ENCODE measurements around the gene TNFRSF9. TPM values are rescaled to one million over a fixed set of nuclear protein-coding genes. Genes with fewer than 3 reads are reported as not detected.
"Not testable (repeated sequence)": the region's sequence is repeated elsewhere in the genome, so short reads cannot be mapped to it uniquely, and the experiment has no call there.

TNFRSF9 gene
- polyA plus RNA-seq, 3 donors from 2014 or later, result 6.5 to 21.9 (median 10.9) TPM

GRCh38 chr1:7927061-7927460 is 13.6 kb downstream of the TNFRSF9 start:
- peak in 2 of 3 donors; percentile 19 to 24 for DNase-seq
- peaks cover 53% of the 10 kb centered on the region in 2 donors for H3K4me1 Mint-ChIP-seq
- peak overlapping the region; percentile 62 to 87 (median 76) for H3K27ac Mint-ChIP-seq
- H3K36me3 Mint-ChIP-seq; H3K9me3 Mint-ChIP-seq; H3K27me3 Mint-ChIP-seq (ENCODE audit: low read depth in 3 of 3): not testable (repeated sequence)
- H3K4me3 Mint-ChIP-seq, result peak overlapping the region; percentile 9 to 61 (median 44)

GRCh38 chr1:7922301-7922700 is 18.3 kb downstream of the TNFRSF9 start:
- DNase-seq, result no peak

GRCh38 chr1:7921796-7922195 is 18.8 kb downstream of the TNFRSF9 start:
- Mint-ChIP-seq H3K4me1 (peaks cover 33 to 44% of the 10 kb centered on the region in 2 donors), H3K9me3 (no peaks in the 10 kb centered on the region), H3K4me3 (no peak overlapping the region), H3K27ac (no peak overlapping the region), H3K36me3 (no peaks in the 10 kb centered on the region), H3K27me3 (ENCODE audit: low read depth in 3 of 3) (peaks cover 0 to 2% (median 0%) of the 10 kb centered on the region in 3 donors)
- DNase-seq, result no peak

More at GRCh38 chr1:7922301-7922700, 18.3 kb downstream of the TNFRSF9 start:
- H3K9me3 Mint-ChIP-seq, result no peaks in the 10 kb centered on the region
- H3K27me3 Mint-ChIP-seq (ENCODE audit: low read depth in 3 of 3), result peaks cover 0 to 2% (median 2%) of the 10 kb centered on the region in 3 donors
- H3K4me1 Mint-ChIP-seq, result peaks cover 33 to 44% of the 10 kb centered on the region in 2 donors
- H3K36me3 Mint-ChIP-seq, result no peaks in the 10 kb centered on the region
- H3K4me3 Mint-ChIP-seq, result no peak overlapping the region
- no peak overlapping the region for H3K27ac Mint-ChIP-seq

- Mint-ChIP-seq H3K9me3 (no peaks in the 10 kb centered on the region), H3K27me3 (ENCODE audit: low read depth in 3 of 3) (peaks cover 0 to 7% (median 2%) of the 10 kb centered on the region in 3 donors), H3K36me3 (no peaks in the 10 kb centered on the region), H3K4me1 (peaks cover 43 to 53% of the 10 kb centered on the region in 2 donors), H3K27ac (peak overlapping the region in 1 of 6 donors; percentile 53), H3K4me3 (no peak overlapping the region)
- DNase-seq, result no peak
These were observed 20.8 kb downstream of the TNFRSF9 start for GRCh38 chr1:7919880-7920279.

- DNase-seq, result peak in 2 of 3 donors; percentile 22 to 34
- not testable (repeated sequence) for H3K9me3 Mint-ChIP-seq, H3K36me3 Mint-ChIP-seq
- H3K4me3 Mint-ChIP-seq, result peak overlapping the region in 2 of 5 donors; percentile 7 to 8
- H3K4me1 Mint-ChIP-seq, result peaks cover 57 to 64% of the 10 kb centered on the region in 2 donors
- peak overlapping the region in 4 of 6 donors; percentile 24 to 64 (median 36) for H3K27ac Mint-ChIP-seq
- peaks cover 0 to 11% (median 2%) of the 10 kb centered on the region in 3 donors for H3K27me3 Mint-ChIP-seq (ENCODE audit: low read depth in 3 of 3)
These were observed 22.7 kb downstream of the TNFRSF9 start for GRCh38 chr1:7917971-7918370.

- Mint-ChIP-seq H3K36me3 (peaks cover 0 to 4% (median 0%) of the 10 kb centered on the region in 3 donors), H3K27me3 (ENCODE audit: low read depth in 3 of 3) (peaks cover 0 to 12% (median 4%) of the 10 kb centered on the region in 3 donors), H3K4me3 (peak overlapping the region; percentile 49 to 78 (median 56)), H3K27ac (peak overlapping the region; percentile 50 to 90 (median 66)), H3K9me3 (no peaks in the 10 kb centered on the region), H3K4me1 (peaks cover 65 to 77% of the 10 kb centered on the region in 2 donors)
- no peak for DNase-seq
These were observed 24.2 kb downstream of the TNFRSF9 start for GRCh38 chr1:7916501-7916830.

GRCh38 chr1:7915826-7916500 is 24.7 kb downstream of the TNFRSF9 start:
- peak; percentile 59 to 70 (median 66) for DNase-seq
- peak overlapping the region; percentile 75 to 88 (median 78) for H3K4me3 Mint-ChIP-seq
- H3K27ac Mint-ChIP-seq, result peak overlapping the region; percentile 77 to 92 (median 86)
- H3K27me3 Mint-ChIP-seq (ENCODE audit: low read depth in 3 of 3), result peaks cover 0 to 12% (median 4%) of the 10 kb centered on the region in 3 donors
- H3K36me3 Mint-ChIP-seq, result peaks cover 0 to 4% (median 0%) of the 10 kb centered on the region in 3 donors
- H3K4me1 Mint-ChIP-seq, result peaks cover 65 to 80% of the 10 kb centered on the region in 2 donors
- no peaks in the 10 kb centered on the region for H3K9me3 Mint-ChIP-seq

GRCh38 chr1:7912743-7913557 is 27.7 kb downstream of the TNFRSF9 start:
- Mint-ChIP-seq H3K9me3 (no peaks in the 10 kb centered on the region), H3K4me3 (peak overlapping the region; percentile 81 to 88 (median 84)), H3K4me1 (peaks cover 54 to 69% of the 10 kb centered on the region in 2 donors), H3K36me3 (peaks cover 0 to 4% (median 0%) of the 10 kb centered on the region in 3 donors), H3K27me3 (ENCODE audit: low read depth in 3 of 3) (peaks cover 0 to 12% (median 4%) of the 10 kb centered on the region in 3 donors), H3K27ac (peak overlapping the region; percentile 26 to 87 (median 76))
- no peak for DNase-seq

- H3K4me3 Mint-ChIP-seq, result peak overlapping the region; percentile 81 to 88 (median 84)
- H3K36me3 Mint-ChIP-seq, result peaks cover 0 to 4% (median 0%) of the 10 kb centered on the region in 3 donors
- DNase-seq, result no peak
- peak overlapping the region in 3 of 6 donors; percentile 36 to 82 (median 67) for H3K27ac Mint-ChIP-seq
- peaks cover 49 to 61% of the 10 kb centered on the region in 2 donors for H3K4me1 Mint-ChIP-seq
- peaks cover 0 to 12% (median 4%) of the 10 kb centered on the region in 3 donors for H3K27me3 Mint-ChIP-seq (ENCODE audit: low read depth in 3 of 3)
- H3K9me3 Mint-ChIP-seq, result no peaks in the 10 kb centered on the region
These were observed 28.5 kb downstream of the TNFRSF9 start for GRCh38 chr1:7912145-7912544.

- Mint-ChIP-seq H3K4me1 (peaks cover 22 to 48% of the 10 kb centered on the region in 2 donors), H3K36me3 (no peaks in the 10 kb centered on the region), H3K4me3 (no peak overlapping the region), H3K27ac (no peak overlapping the region), H3K27me3 (ENCODE audit: low read depth in 3 of 3) (no peaks in the 10 kb centered on the region), H3K9me3 (no peaks in the 10 kb centered on the region)
- no peak for DNase-seq
These were observed 35.4 kb downstream of the TNFRSF9 start for GRCh38 chr1:7905262-7905661.

- peaks cover 0 to 4% (median 0%) of the 10 kb centered on the region in 3 donors for H3K36me3 Mint-ChIP-seq
- peaks cover 0 to 2% (median 2%) of the 10 kb centered on the region in 3 donors for H3K27me3 Mint-ChIP-seq (ENCODE audit: low read depth in 3 of 3)
- no peaks in the 10 kb centered on the region for H3K9me3 Mint-ChIP-seq
- DNase-seq, result peak; percentile 59 to 68 (median 66)
- H3K4me3 Mint-ChIP-seq, result peak overlapping the region; percentile 79 to 85 (median 82)
- H3K27ac Mint-ChIP-seq, result peak overlapping the region in 5 of 6 donors; percentile 32 to 83 (median 79)
- peaks cover 38 to 66% of the 10 kb centered on the region in 2 donors for H3K4me1 Mint-ChIP-seq
These were observed 38.1 kb downstream of the TNFRSF9 start for GRCh38 chr1:7902478-7903085.

GRCh38 chr1:7899741-7900140 is 40.9 kb downstream of the TNFRSF9 start:
- Mint-ChIP-seq H3K27ac (peak overlapping the region; percentile 87 to 96 (median 90)), H3K4me1 (peaks cover 38 to 51% of the 10 kb centered on the region in 2 donors), H3K9me3 (no peaks in the 10 kb centered on the region), H3K4me3 (peak overlapping the region; percentile 18 to 74 (median 61)), H3K36me3 (peaks cover 0 to 4% (median 0%) of the 10 kb centered on the region in 3 donors), H3K27me3 (ENCODE audit: low read depth in 3 of 3) (peaks cover 0 to 2% (median 2%) of the 10 kb centered on the region in 3 donors)
- DNase-seq, result peak in 2 of 3 donors; percentile 18 to 28

GRCh38 chr1:7898962-7899361 is 41.7 kb downstream of the TNFRSF9 start:
- DNase-seq, result peak; percentile 47 to 61 (median 58)
- no peaks in the 10 kb centered on the region for H3K9me3 Mint-ChIP-seq
- H3K36me3 Mint-ChIP-seq, result peaks cover 0 to 4% (median 0%) of the 10 kb centered on the region in 3 donors
- H3K4me1 Mint-ChIP-seq, result peaks cover 38 to 51% of the 10 kb centered on the region in 2 donors
- H3K27me3 Mint-ChIP-seq (ENCODE audit: low read depth in 3 of 3), result peaks cover 0 to 2% (median 2%) of the 10 kb centered on the region in 3 donors
- H3K4me3 Mint-ChIP-seq, result peak overlapping the region; percentile 64 to 85 (median 72)
- peak overlapping the region; percentile 87 to 97 (median 93) for H3K27ac Mint-ChIP-seq

Data from immature natural killer cell (primary cell).